ENCODE results near the gene PLTP. TPM values are rescaled to one million over a fixed set of nuclear protein-coding genes. Genes with fewer than 3 reads are reported as not detected.

Gene PLTP
- total RNA-seq, 1 experiment from 2014 or later: 62.5 TPM

GRCh38 chr20:45949542-45950329, 37.8 kb upstream of the PLTP start:
- H2BK120ac ChIP-seq (ENCODE audit: low read depth, low read length, poor library complexity, severe bottlenecking): no peak overlapping the region
- no peaks in the 10 kb centered on the region for H3K4me1 ChIP-seq (ENCODE audit: insufficient read depth, low read length)
- no peak overlapping the region for H3K27ac ChIP-seq (ENCODE audit: insufficient read length, low read depth, low read length)
- Mint-ChIP-seq H3K27me3 (ENCODE audit: low read depth) (no peaks in the 10 kb centered on the region; the same call in 1 of the 2 replicates), H3K9me3 (no peaks in the 10 kb centered on the region), H3K4me3 (no peak overlapping the region), H3K4me1 (peaks cover 0 to 4% of the 10 kb centered on the region in 2 experiments; a peak in 1 of 4 replicates), H3K27ac (peak overlapping the region in 1 of 3 experiments; percentile 45; a peak in 3 of 7 replicates), H3K36me3 (ENCODE audit: insufficient read depth in 1 of 3, low read depth in 3 of 3) (peaks cover 22 to 64% (median 42%) of the 10 kb centered on the region in 3 experiments; a peak in 6 of 7 replicates)
- no peak overlapping the region for H4K91ac ChIP-seq (ENCODE audit: insufficient read length, low read depth, low read length)
- H3K79me2 ChIP-seq (ENCODE audit: insufficient read depth, low read length): no peaks in the 10 kb centered on the region
- no peak overlapping the region for H2BK15ac ChIP-seq (ENCODE audit: low read depth, low read length)
- peaks cover 4% of the 10 kb centered on the region for H4K20me1 ChIP-seq (ENCODE audit: control insufficient read depth, insufficient read depth, insufficient read length)
- no peaks in the 10 kb centered on the region for H3K23me2 ChIP-seq (ENCODE audit: insufficient read length, low read depth, low read length, poor library complexity, severe bottlenecking)
- no peak overlapping the region for H3K56ac ChIP-seq (ENCODE audit: insufficient read length, low read depth, low read length)
- no peak overlapping the region for H2BK20ac ChIP-seq (ENCODE audit: low read depth, low read length, poor library complexity, severe bottlenecking)
- no peak overlapping the region for H2BK5ac ChIP-seq (ENCODE audit: insufficient read length, low read length)
- no peak overlapping the region for H3K4ac ChIP-seq (ENCODE audit: low read depth, low read length)
- TF ChIP-seq CTCF (conservative IDR thresholded peaks at IDR 0.05): no peak
- H4K8ac ChIP-seq (replicated peaks; ENCODE audit: insufficient read length, low read depth, low read length): no peak overlapping the region
- no peak overlapping the region for H2AFZ ChIP-seq (ENCODE audit: low read length)
- H3K9ac ChIP-seq (ENCODE audit: extremely low read depth, insufficient read length, low read length): no peak overlapping the region
- no peak overlapping the region for H2BK12ac ChIP-seq (ENCODE audit: insufficient read length, low read depth, low read length)
- H3K27me3 ChIP-seq (ENCODE audit: insufficient read depth, low read length): no peaks in the 10 kb centered on the region
- H3K9me3 ChIP-seq (ENCODE audit: control insufficient read depth, low read depth, low read length): no peaks in the 10 kb centered on the region
- no peak for DNase-seq
- H3K4me2 ChIP-seq (ENCODE audit: insufficient read depth, insufficient read length, low read length): no peak overlapping the region
- H3K14ac ChIP-seq (ENCODE audit: insufficient read depth, low read length): no peak overlapping the region
- H2AK5ac ChIP-seq (ENCODE audit: insufficient read length, low read length): no peak overlapping the region
- WGBS (ENCODE audit: extremely low coverage, insufficient read length, low lambda C conversion rate): no CpG with 5 or more reads among the region's 13 CpGs
- no peaks in the 10 kb centered on the region for H3K79me1 ChIP-seq (ENCODE audit: insufficient read depth, low read depth, low read length, poor library complexity, severe bottlenecking)
- H4K5ac ChIP-seq (ENCODE audit: insufficient read length, low read depth, low read length): no peak overlapping the region
- H3K18ac ChIP-seq (ENCODE audit: insufficient read length, low read depth, low read length): no peak overlapping the region
- H3T11ph ChIP-seq (ENCODE audit: low read length): no peak overlapping the region
- H3K23ac ChIP-seq (ENCODE audit: insufficient read length, low read depth, low read length): no peak overlapping the region
